Prostate gland (tissue), 2 donors: ENCODE measurements around the gene CHRNA4. TPM values are rescaled to one million over a fixed set of nuclear protein-coding genes. Genes with fewer than 3 reads are reported as not detected.
A peak's percentile ranks its signal among the peaks of the same experiment; 100 is the strongest.

Experiments used
- DNase-seq: peaks from one replicate; pipeline ENCODE4 v3.0.0-alpha.2; 2019; ENCODE audit warnings: low spot score
- H3K27ac ChIP-seq, 2 donors: fragments of 200-600 bp; sonication (generic); 2 replicates each; pipeline ENCODE4 v1.5.1; 2017 to 2019
- H3K27me3 ChIP-seq: fragments of 200-600 bp; sonication (generic); replicated peaks from 2 replicates; pipeline ENCODE4 v1.5.1; 2019; ENCODE audit not compliant: insufficient read depth
- H3K36me3 ChIP-seq, 2 donors: fragments of 200-600 bp; sonication (generic); 1 replicate in 1 of 2; 2 replicates in 1 of 2; pipeline versions ENCODE4 v1.5.1 to v1.8.1; 2017 to 2019
- H3K4me1 ChIP-seq: fragments of 200-600 bp; sonication (generic); replicated peaks from 2 replicates; pipeline ENCODE4 v1.5.1; 2019
- H3K4me3 ChIP-seq, 2 donors: fragments of 200-600 bp; sonication (generic); 2 replicates each; pipeline ENCODE4 v1.5.1; 2017 to 2019
- H3K9me3 ChIP-seq: fragments of 200-600 bp; sonication (generic); 2 replicates; pipeline ENCODE4 v1.5.1; 2017
- POLR2A ChIP-seq: fragments of 450-650 bp; IDR thresholded peaks from one replicate; pipeline ENCODE4 v1.6.1; 2016; ENCODE audit warnings: antibody characterized with exemption, mild to moderate bottlenecking
- POLR2AphosphoS5 ChIP-seq: sonication (generic); formaldehyde crosslinking; IDR thresholded peaks from one replicate; pipeline ENCODE4 v1.6.1; 2017; ENCODE audit warnings: antibody characterized with exemption
- WGBS: methylation state at CpG from one replicate; pipeline ENCODE4 v1.1.5; 2018; 5-methylcytosine and 5-hydroxymethylcytosine counted together
- intact Hi-C: fragments of 100-400 bp; cut with DNase I; formaldehyde crosslinking; loops from one replicate; pipeline ENCODE4 v1.14.2; 2022
- total RNA-seq, 2 donors: library from RNA; depleted of rRNA; stranded (reverse); fragments of >200 nt; gene quantifications; one replicate each; pipeline ENCODE4 v1.1.0, GENCODE V29; 2016
- TF ChIP-seq, protein P1 (sequence below), 4 experiments: fragments of 200-600 bp in 2 of 4; fragments of 450-650 bp in 2 of 4; sonication (generic) in 2 of 4; IDR thresholded peaks; 1 replicate in 3 of 4; 2 replicates in 1 of 4; pipeline ENCODE4 v1.5.1; 2016 to 2019; ENCODE audit warnings: antibody characterized with exemption in 4 of 4, mild to moderate bottlenecking in 2 of 4, moderate library complexity in 2 of 4

CHRNA4 gene
- total RNA-seq, 2 donors from 2014 or later: 7.2 TPM; not detected in 1

DNA sequence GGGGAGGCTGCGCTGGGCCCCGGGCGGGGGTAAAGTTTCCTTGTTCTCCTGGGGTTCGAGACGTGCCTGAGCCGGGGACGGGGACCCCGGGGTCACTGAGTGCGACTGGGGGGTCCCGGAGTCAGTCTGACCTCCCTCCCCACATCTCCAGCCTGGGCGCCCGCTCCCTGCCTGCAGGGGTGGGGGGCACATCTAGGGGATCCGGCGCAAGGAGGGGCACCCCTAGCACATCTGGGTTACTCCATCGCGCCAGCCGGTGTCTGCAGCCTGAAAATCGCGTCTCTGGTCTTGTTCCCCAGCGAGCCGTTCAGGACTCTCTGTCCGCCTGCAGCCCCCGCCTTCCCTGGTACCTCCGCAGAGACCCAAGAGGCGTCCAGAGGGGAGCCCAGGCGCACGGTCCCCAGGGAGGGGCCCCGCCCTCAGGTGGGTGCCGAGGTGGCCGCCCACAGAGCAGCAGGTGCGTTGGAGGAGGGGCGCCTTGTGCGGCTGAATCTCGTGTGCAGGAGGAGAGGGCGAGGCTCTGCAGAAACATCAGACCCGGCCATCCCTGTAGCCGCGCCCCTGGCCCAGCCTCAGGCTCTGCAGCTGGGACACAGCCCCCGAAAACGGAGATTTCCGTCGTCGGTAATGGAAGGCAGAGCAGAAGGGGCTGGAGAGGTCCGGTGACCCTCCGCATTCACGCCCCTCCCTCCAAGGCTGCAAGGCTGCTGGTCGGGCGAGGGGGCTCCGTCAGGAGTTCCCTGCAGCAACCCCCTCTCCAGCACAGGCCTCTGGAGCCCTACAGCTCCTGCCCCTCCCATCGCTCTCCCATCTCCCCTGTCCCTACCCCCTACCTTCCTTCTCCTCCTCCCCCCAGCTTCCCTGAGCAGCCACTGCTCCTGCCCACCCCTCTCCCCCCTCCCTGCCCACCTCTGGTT lies 628 bp upstream of the CHRNA4 start:
- intact Hi-C loops: no loop called here
- Histone ChIP-seq H3K4me1 (no peaks in the 10 kb centered on the region), H3K9me3 (no peaks in the 10 kb centered on the region), H3K4me3 (no peak overlapping the region), H3K27me3 (peaks cover 21% of the 10 kb centered on the region), H3K36me3 (no peaks in the 10 kb centered on the region), H3K27ac (no peak overlapping the region)
- WGBS: 12% methylated on average over 33 of the region's 50 CpGs
- DNase-seq: no peak
- no peak for TF ChIP-seq POLR2AphosphoS5
- TF ChIP-seq, protein P1, sequence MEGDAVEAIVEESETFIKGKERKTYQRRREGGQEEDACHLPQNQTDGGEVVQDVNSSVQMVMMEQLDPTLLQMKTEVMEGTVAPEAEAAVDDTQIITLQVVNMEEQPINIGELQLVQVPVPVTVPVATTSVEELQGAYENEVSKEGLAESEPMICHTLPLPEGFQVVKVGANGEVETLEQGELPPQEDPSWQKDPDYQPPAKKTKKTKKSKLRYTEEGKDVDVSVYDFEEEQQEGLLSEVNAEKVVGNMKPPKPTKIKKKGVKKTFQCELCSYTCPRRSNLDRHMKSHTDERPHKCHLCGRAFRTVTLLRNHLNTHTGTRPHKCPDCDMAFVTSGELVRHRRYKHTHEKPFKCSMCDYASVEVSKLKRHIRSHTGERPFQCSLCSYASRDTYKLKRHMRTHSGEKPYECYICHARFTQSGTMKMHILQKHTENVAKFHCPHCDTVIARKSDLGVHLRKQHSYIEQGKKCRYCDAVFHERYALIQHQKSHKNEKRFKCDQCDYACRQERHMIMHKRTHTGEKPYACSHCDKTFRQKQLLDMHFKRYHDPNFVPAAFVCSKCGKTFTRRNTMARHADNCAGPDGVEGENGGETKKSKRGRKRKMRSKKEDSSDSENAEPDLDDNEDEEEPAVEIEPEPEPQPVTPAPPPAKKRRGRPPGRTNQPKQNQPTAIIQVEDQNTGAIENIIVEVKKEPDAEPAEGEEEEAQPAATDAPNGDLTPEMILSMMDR (IDR thresholded peaks at IDR 0.05): no peak
- no peak for TF ChIP-seq POLR2A

GRCh38 chr20:63359937-63360849 lies 956 bp downstream of the CHRNA4 start:
- no peak overlapping the region for H3K4me3 ChIP-seq
- no peaks in the 10 kb centered on the region for H3K4me1 ChIP-seq
- peaks cover 21% of the 10 kb centered on the region for H3K27me3 ChIP-seq
- H3K36me3 ChIP-seq: no peaks in the 10 kb centered on the region
- TF ChIP-seq, protein P1 (IDR thresholded peaks at IDR 0.05): no peak
- TF ChIP-seq POLR2AphosphoS5 (no peak), POLR2A (no peak)
- no peak for DNase-seq
- no peak overlapping the region for H3K27ac ChIP-seq
- intact Hi-C loops: no loop called here
- H3K9me3 ChIP-seq: no peaks in the 10 kb centered on the region
- 35% methylated on average over 37 of the region's 38 CpGs for WGBS

- H3K4me1 ChIP-seq: no peaks in the 10 kb centered on the region
- TF ChIP-seq, protein P1 (IDR thresholded peaks at IDR 0.05): no peak
- no peak for TF ChIP-seq POLR2A
- no peak for TF ChIP-seq POLR2AphosphoS5
- intact Hi-C loops: no loop called here
- H3K27ac ChIP-seq: no peak overlapping the region
- H3K9me3 ChIP-seq: no peaks in the 10 kb centered on the region
- no peak for DNase-seq
- H3K4me3 ChIP-seq: no peak overlapping the region
- H3K27me3 ChIP-seq: peaks cover 21% of the 10 kb centered on the region
- no peaks in the 10 kb centered on the region for H3K36me3 ChIP-seq
- WGBS: 87% methylated on average over 42 of the region's 42 CpGs
Measured at GRCh38 chr20:63359164-63359934, 1.8 kb downstream of the CHRNA4 start.

- no peak overlapping the region for H3K27ac ChIP-seq
- intact Hi-C loops: no loop called here
Measured at GRCh38 chr20:63357921-63358905, 2.9 kb downstream of the CHRNA4 start.

More at GRCh38 chr20:63357921-63358905, 2.9 kb downstream of the CHRNA4 start:
- Histone ChIP-seq H3K9me3 (no peaks in the 10 kb centered on the region), H3K36me3 (no peaks in the 10 kb centered on the region), H3K4me1 (no peaks in the 10 kb centered on the region), H3K27me3 (peaks cover 21% of the 10 kb centered on the region), H3K4me3 (no peak overlapping the region)
- TF ChIP-seq, protein P1 (IDR thresholded peaks at IDR 0.05): no peak
- TF ChIP-seq POLR2AphosphoS5 (peak; percentile 49), POLR2A (no peak)
- 51% methylated on average over 19 of the region's 26 CpGs for WGBS
- DNase-seq: peak; percentile 61
